Small intestine (tissue), 7 donors: ENCODE results near the gene REN. TPM values are rescaled to one million over a fixed set of nuclear protein-coding genes. Genes with fewer than 3 reads are reported as not detected.

Experiments
- DNase-seq, 2 donors: peaks; one replicate each; pipeline versions ENCODE4 v3.0.0 to v3.0.0-alpha.2; 2013
- FAIRE-seq: peaks from 2 replicates; lab custom pipeline; 2012; peaks lifted over from hg19 to GRCh38; lab: Jason Lieb, UNC
- H3K27ac ChIP-seq, 3 donors: one replicate each; pipeline ENCODE4 v1.5.1; 2013; ENCODE audit warnings: low read length in 2 of 3, mild to moderate bottlenecking in 2 of 3, control low read depth in 1 of 3, inconsistent platforms in 1 of 3, low read depth in 1 of 3, moderate library complexity in 1 of 3
- H3K27me3 ChIP-seq, 3 donors: one replicate each; pipeline ENCODE4 v1.6.1; 2013; ENCODE audit warnings: low read length in 3 of 3, inconsistent platforms in 1 of 3; ENCODE audit not compliant: control insufficient read depth in 3 of 3, insufficient read depth in 3 of 3
- H3K36me3 ChIP-seq, 3 donors: one replicate each; pipeline ENCODE4 v1.6.1; 2013; ENCODE audit warnings: low read length in 3 of 3, inconsistent platforms in 1 of 3, low read depth in 1 of 3, mild to moderate bottlenecking in 1 of 3, moderate library complexity in 1 of 3; ENCODE audit not compliant: control insufficient read depth in 3 of 3, insufficient read depth in 2 of 3
- H3K4me1 ChIP-seq, 3 donors: one replicate each; pipeline ENCODE4 v1.6.1; 2013; ENCODE audit warnings: low read length in 2 of 3, inconsistent platforms in 1 of 3, low read depth in 1 of 3, mild to moderate bottlenecking in 1 of 3, moderate library complexity in 1 of 3; ENCODE audit not compliant: control insufficient read depth in 3 of 3, insufficient read depth in 2 of 3
- H3K4me3 ChIP-seq, 3 donors: one replicate each; pipeline ENCODE4 v1.5.1; 2013; ENCODE audit warnings: low read length in 3 of 3, control low read depth in 1 of 3, inconsistent platforms in 1 of 3, low read depth in 1 of 3, mild to moderate bottlenecking in 1 of 3, moderate library complexity in 1 of 3
- H3K9me3 ChIP-seq, 2 donors: one replicate each; pipeline ENCODE4 v1.6.1; 2013; ENCODE audit warnings: low read depth in 1 of 2, low read length in 1 of 2; ENCODE audit not compliant: control insufficient read depth in 2 of 2, insufficient read depth in 1 of 2
- WGBS, 3 donors: extraction: QIAGEN DNeasy Blood & Tissue Kit; methylation state at CpG; one replicate each; pipeline ENCODE4 v1.1.7; 2013; 5-methylcytosine and 5-hydroxymethylcytosine counted together
- polyA plus RNA-seq, 4 donors: library from polyadenylated mRNA; stranded (reverse) in 3 of 4; unstranded in 1 of 4; fragments of 200-250 nt in 3 of 4; fragments of 120-200 nt in 1 of 4; gene quantifications; one replicate each; pipeline versions ENCODE4 v1.2.1 to v1.2.3, GENCODE V29; 2013
- donor health status: healthy with polysubstance abuse.
- donor health status: control.
- donor health status: control.
- donor health status: Bipolar disorder and iron deficiency.
- donor health status: healthy.

The REN gene
- polyA plus RNA-seq, 4 donors = 0.04 to 418 TPM; not detected in 2

DNA sequence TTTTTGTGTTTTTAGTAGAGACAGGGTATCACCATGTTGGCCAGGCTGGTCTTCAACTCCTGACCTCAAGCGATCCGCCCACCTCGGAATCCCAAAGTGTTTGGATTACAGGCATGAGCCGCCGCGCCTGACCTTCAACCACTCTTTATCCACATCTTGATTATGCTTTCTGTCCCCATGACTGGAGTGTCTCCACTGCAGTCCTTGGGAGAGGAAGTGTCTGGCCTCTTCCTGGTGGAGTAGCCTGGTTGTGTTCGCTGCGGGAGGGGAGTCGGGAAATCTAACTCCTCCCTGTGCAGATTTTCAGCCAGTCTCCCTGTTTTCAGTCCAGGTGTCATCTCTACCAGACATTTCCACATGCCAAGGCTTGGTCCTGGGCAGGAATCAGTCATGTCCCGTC is 20.5 kb upstream of the REN start:
- Histone ChIP-seq H3K27ac (peak overlapping the region in 1 of 3 donors; percentile 55), H3K9me3 (no peaks in the 10 kb centered on the region), H3K4me3 (no peak overlapping the region), H3K27me3 (peaks cover 0 to 5% (median 0%) of the 10 kb centered on the region in 3 donors), H3K4me1 (peaks cover 0 to 33% (median 0%) of the 10 kb centered on the region in 3 donors), H3K36me3 (no peaks in the 10 kb centered on the region)
- DNase-seq (peak; percentile 67 to 73), FAIRE-seq (no peak)
- WGBS, 3 donors = 31 to 57% (median 53%) methylated on average over 10 of the region's 10 CpGs

DNA sequence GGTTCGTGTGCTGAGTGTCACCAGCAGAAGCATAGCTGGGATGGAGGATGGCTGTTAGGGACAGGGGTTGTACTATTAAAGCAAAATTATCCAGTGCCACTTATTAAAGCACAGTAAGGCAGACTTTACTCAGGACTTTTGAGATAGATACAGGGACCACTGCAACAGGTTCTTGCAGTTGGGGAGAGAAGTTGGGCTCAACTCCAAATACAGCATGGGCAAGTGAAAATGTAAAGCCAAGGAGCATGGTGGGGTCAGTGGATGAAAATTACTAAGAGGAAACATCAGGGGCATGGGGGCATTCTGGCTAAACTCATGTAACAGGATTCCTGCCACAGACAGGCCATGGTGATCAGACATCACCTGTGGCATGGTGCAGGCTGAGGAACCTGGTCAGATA is 15.0 kb upstream of the REN start:
- Histone ChIP-seq H3K9me3 (no peaks in the 10 kb centered on the region), H3K27ac (no peak overlapping the region), H3K27me3 (peaks cover 0 to 3% (median 1%) of the 10 kb centered on the region in 3 donors), H3K36me3 (no peaks in the 10 kb centered on the region), H3K4me3 (no peak overlapping the region), H3K4me1 (peaks cover 0 to 19% (median 0%) of the 10 kb centered on the region in 3 donors)
- DNase-seq = no peak
- FAIRE-seq = no peak
- WGBS, 3 donors = 58 to 74% (median 68%) methylated on average over 1 of the region's 1 CpG

DNA sequence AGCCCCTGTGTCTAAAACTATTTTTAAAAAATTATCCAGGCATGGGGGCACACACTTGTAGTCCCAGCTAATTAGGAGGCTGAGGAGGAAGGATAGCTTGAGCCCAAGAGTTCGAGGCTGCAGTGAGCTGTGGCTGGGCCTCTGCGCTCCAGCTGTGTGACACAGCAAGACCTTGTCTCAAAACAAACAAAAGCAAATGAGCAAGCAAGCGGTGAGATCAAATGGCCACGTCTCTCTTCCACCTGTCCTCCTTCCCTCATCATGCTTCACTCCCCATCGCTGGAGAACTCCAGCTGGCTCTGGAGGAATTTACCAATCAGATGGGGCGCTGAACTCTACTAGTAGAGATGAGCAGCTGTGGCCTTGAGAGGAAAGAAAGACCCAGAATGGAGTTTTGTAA is 14.0 kb upstream of the REN start:
- Histone ChIP-seq H3K4me1 (peaks cover 0 to 15% (median 0%) of the 10 kb centered on the region in 3 donors), H3K9me3 (no peaks in the 10 kb centered on the region), H3K27ac (no peak overlapping the region), H3K4me3 (no peak overlapping the region), H3K36me3 (no peaks in the 10 kb centered on the region), H3K27me3 (peaks cover 0 to 3% (median 2%) of the 10 kb centered on the region in 3 donors)
- DNase-seq = no peak
- no peak for FAIRE-seq
- 35 to 61% (median 60%) methylated on average over 6 of the region's 6 CpGs for WGBS, 3 donors

DNA sequence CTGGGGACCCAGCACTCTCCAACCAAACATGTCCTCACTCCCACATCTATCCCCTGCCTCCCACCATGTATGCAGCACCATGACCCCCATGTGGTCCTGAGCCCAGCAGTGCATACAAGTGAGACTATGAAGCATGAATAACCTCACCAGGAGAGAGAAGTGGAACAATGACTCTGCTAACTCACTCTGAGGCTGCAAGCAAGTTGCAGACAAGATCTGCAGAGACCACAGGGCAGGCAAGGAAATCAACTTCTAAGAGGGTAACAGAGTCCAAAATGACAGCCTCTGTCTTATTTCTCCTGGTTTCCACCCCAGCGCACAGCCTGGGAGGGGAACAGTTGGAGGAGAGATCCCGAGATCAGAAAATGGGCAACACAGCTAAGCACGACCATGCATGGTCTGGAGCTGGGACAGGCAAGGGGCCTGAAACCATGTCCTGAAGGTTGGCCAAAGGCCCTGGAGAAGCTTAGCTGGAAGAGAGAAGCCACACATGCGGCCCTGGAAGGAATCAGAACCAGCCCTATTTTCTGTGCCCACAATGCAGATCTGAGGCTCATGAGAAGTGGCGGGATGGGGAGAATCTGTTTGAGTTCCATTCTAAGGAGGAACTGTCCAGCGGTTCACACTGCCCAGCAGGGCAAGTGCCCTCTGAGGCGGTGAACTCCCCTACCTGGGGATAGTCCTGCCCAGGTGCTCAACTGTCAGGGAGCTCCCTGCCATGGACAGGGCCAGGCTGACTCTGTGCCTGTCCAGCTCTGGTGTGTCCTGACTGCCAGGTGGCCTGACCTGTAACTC is 12.5 kb upstream of the REN start:
- 88 to 93% (median 89%) methylated on average over 7 of the region's 7 CpGs for WGBS, 3 donors
- Histone ChIP-seq H3K27me3 (peaks cover 0 to 3% (median 2%) of the 10 kb centered on the region in 3 donors), H3K4me3 (no peak overlapping the region), H3K36me3 (no peaks in the 10 kb centered on the region), H3K27ac (no peak overlapping the region), H3K9me3 (no peaks in the 10 kb centered on the region), H3K4me1 (peaks cover 0 to 15% (median 0%) of the 10 kb centered on the region in 3 donors)
- no peak for DNase-seq
- FAIRE-seq = no peak

DNA sequence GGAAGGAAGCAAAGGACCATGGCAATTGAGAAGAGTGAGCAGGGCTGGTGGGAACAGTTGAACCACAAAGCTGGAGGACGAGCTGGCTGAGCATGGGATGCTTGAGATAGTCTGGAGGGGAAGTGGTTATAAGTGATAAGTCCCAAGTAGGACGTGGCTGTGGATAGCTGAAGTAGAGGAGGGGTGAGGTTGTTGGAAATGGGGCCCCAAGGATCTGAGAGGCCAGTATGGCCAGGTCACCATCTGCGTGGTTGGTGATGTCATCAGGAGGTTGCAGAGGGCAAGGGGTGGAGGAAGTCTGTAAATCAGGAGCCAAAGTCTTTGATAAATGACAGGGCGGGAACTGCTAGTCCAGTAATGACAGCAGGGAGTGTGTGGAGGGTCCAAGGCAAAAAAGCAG is 11.0 kb upstream of the REN start:
- H3K27ac ChIP-seq = no peak overlapping the region
- DNase-seq (peak; percentile 69 to 70), FAIRE-seq (no peak)
- peaks cover 0 to 3% (median 2%) of the 10 kb centered on the region in 3 donors for H3K27me3 ChIP-seq
- 19 to 31% (median 29%) methylated on average over 4 of the region's 4 CpGs for WGBS, 3 donors
- no peak overlapping the region for H3K4me3 ChIP-seq
- H3K4me1 ChIP-seq = peaks cover 0 to 15% (median 0%) of the 10 kb centered on the region in 3 donors
- H3K9me3 ChIP-seq = no peaks in the 10 kb centered on the region
- H3K36me3 ChIP-seq = no peaks in the 10 kb centered on the region

- Histone ChIP-seq H3K4me3 (no peak overlapping the region), H3K4me1 (peaks cover 0 to 15% (median 0%) of the 10 kb centered on the region in 3 donors), H3K9me3 (no peaks in the 10 kb centered on the region), H3K36me3 (no peaks in the 10 kb centered on the region), H3K27me3 (peaks cover 0 to 3% (median 2%) of the 10 kb centered on the region in 3 donors), H3K27ac (no peak overlapping the region)
- 85 to 90% (median 89%) methylated on average over 5 of the region's 5 CpGs for WGBS, 3 donors
- DNase-seq = no peak
- FAIRE-seq = no peak
Observed at GRCh38 chr1:204176049-204176448, 9.9 kb upstream of the REN start.

DNA sequence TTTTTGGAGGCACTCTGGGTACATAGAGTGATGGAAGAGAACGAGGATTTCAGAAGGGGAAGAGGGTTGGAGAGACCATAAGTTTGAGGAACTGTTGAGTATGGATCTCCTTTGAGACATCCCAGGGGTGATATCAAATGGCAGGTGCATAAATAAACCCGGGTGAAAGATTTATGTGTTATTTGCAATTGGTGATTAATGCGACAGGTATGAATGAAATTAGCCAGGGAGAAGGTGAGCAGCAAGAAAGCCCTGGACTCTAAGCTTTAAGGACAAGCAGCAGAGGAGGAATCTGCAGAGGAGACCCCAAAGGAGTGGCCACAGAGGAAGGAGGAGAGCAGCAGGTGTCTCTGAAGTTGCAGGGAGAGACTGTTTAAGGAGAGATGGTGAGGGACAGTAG is 8.8 kb upstream of the REN start:
- Histone ChIP-seq H3K27me3 (peaks cover 0 to 3% (median 2%) of the 10 kb centered on the region in 3 donors), H3K4me3 (no peak overlapping the region), H3K9me3 (peaks cover 0 to 6% of the 10 kb centered on the region in 2 donors), H3K4me1 (peaks cover 0 to 15% (median 0%) of the 10 kb centered on the region in 3 donors), H3K36me3 (no peaks in the 10 kb centered on the region), H3K27ac (no peak overlapping the region)
- 44 to 59% (median 53%) methylated on average over 3 of the region's 3 CpGs for WGBS, 3 donors
- no peak for DNase-seq
- FAIRE-seq = no peak

- H3K27ac ChIP-seq = no peak overlapping the region
- 91 to 95% (median 91%) methylated on average over 2 of the region's 2 CpGs for WGBS, 3 donors
- peaks cover 0 to 10% of the 10 kb centered on the region in 2 donors for H3K9me3 ChIP-seq
- FAIRE-seq (no peak), DNase-seq (no peak)
- H3K4me1 ChIP-seq = peaks cover 0 to 9% (median 0%) of the 10 kb centered on the region in 3 donors
- peaks cover 0 to 2% (median 0%) of the 10 kb centered on the region in 3 donors for H3K27me3 ChIP-seq
- no peaks in the 10 kb centered on the region for H3K36me3 ChIP-seq
- no peak overlapping the region for H3K4me3 ChIP-seq
Observed at GRCh38 chr1:204172404-204173029, 6.4 kb upstream of the REN start.
